Thoracic aorta (tissue), 2 donors: Measurements from ENCODE around the gene ANKRD35. TPM values are rescaled to one million over a fixed set of nuclear protein-coding genes. Genes with fewer than 3 reads are reported as not detected.
A peak's percentile ranks its signal among the peaks of the same experiment; 100 is the strongest.

Experiments
- ATAC-seq: fragments of 150-250 bp; one replicate; pipeline ENCODE4 v1.8.0; 2017; ENCODE audit warnings: low read depth; ENCODE audit not compliant: insufficient number of reproducible peaks, low FRiP score
- DNase-seq: peaks from one replicate; pipeline ENCODE4 v3.0.0-alpha.2; 2020; ENCODE audit warnings: low spot score
- H3K27ac ChIP-seq, 2 donors: fragments of 200-600 bp; sonication (generic); 1 replicate in 1 of 2; 2 replicates in 1 of 2; pipeline ENCODE4 v1.5.1; 2016; ENCODE audit warnings: mild to moderate bottlenecking in 2 of 2, moderate library complexity in 2 of 2
- H3K27me3 ChIP-seq: fragments of 200-600 bp; sonication (generic); replicated peaks from 2 replicates; pipeline ENCODE4 v1.6.0; 2016; ENCODE audit warnings: mild to moderate bottlenecking; ENCODE audit not compliant: insufficient read depth
- H3K36me3 ChIP-seq: fragments of 200-600 bp; sonication (generic); one replicate; pipeline ENCODE4 v1.5.1; 2016
- H3K4me1 ChIP-seq, 2 donors: fragments of 200-600 bp; sonication (generic); 1 replicate in 1 of 2; 2 replicates in 1 of 2; pipeline versions ENCODE4 v1.5.1 to v1.6.0; 2016; ENCODE audit warnings: low read depth in 2 of 2, mild to moderate bottlenecking in 1 of 2; ENCODE audit not compliant: control insufficient read depth in 1 of 2
- H3K4me3 ChIP-seq: fragments of 200-600 bp; sonication (generic); 2 replicates; pipeline ENCODE4 v1.5.1; 2016; ENCODE audit warnings: mild to moderate bottlenecking
- H3K9me3 ChIP-seq: fragments of 200-600 bp; sonication (generic); 2 replicates; pipeline ENCODE4 v1.5.1; 2016
- CTCF ChIP-seq: fragments of 200-600 bp; sonication (generic); IDR thresholded peaks from one replicate; pipeline ENCODE4 v1.5.1; 2019; ENCODE audit warnings: antibody characterized with exemption
- total RNA-seq, 2 donors: library from RNA; depleted of rRNA; stranded (reverse); fragments of >200 nt; gene quantifications; one replicate each; pipeline versions ENCODE4 v1.1.0 to v1.2.3, GENCODE V29; 2016

The ANKRD35 gene
- total RNA-seq, 2 donors from 2014 or later, result 9.6 to 15.7 TPM

DNA sequence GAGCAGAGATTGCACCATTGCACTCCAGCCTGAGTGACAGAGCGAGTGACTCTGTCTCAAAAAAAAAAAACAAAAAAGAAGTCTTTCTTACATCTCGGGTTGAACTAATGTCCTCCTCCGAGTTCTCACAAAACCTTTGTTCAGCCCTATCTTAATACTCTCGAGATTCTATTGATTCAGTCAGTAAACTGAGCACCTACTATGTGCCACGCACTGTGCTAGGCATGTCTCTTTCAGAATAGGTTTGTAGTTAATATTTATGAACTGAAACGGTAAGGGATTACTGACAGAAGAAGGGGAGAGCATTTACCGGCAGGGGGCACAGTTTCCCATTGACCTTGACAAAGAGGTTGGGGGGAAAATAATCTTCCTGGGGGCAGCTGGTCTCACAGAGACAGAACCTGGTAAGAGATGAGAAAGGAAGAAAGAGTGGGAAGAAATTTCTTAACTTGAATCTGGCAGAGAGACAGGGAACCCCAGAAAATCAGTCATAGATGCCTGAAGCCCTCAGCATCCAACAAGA is 30.2 kb downstream of the ANKRD35 start:
- Histone ChIP-seq H3K27ac (no peak overlapping the region), H3K9me3 (no peaks in the 10 kb centered on the region), H3K4me1 (peaks cover 14 to 21% of the 10 kb centered on the region in 2 donors), H3K27me3 (no peaks in the 10 kb centered on the region), H3K4me3 (no peak overlapping the region), H3K36me3 (peaks cover 58% of the 10 kb centered on the region)
- TF ChIP-seq CTCF, result no peak
- DNase-seq (no peak), ATAC-seq (no peak)

DNA sequence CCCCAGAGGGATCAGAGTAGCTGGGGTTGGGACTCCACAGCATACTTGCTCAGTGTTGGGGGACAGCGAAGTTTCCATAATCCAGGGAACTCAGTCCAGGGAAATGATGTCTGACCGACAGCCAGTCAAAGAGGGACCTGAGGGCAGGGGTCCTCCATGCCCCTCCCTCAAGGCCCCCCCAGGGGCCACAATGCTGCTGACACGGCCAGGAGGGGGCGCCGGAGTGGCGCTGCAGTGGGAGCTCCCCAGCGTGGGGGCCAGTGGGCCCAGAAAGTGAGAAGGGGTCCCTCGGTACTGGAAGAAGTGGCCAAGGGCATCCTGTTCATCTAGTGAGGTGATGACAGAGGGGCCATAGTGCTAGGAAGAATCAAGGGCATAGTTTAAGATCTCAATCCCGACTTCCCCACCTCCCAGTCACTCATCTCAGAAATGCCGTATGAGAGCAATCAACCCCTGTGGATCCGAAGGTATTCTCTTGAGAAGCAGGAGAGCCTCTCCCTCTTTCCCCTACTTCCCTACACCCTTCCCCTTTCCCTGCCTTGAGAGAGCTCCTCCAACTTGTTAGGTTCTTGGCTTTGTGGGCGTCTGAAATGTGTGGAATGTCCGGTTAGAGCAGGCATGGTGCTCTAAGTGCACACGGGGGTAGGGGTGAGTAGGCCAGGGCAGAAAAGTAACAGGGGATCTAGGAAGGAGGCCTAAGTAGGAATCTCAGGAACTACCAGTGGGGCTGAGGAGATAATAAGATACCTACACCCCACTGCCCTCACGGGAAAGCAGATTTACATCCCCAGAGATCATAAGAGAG is 36.1 kb downstream of the ANKRD35 start:
- H3K36me3 ChIP-seq, result peaks cover 49% of the 10 kb centered on the region
- H3K4me1 ChIP-seq, result peaks cover 14 to 35% of the 10 kb centered on the region in 2 donors
- peak overlapping the region; percentile 49 to 78 for H3K27ac ChIP-seq
- peak; percentile 12 for TF ChIP-seq CTCF
- no peaks in the 10 kb centered on the region for H3K27me3 ChIP-seq
- H3K9me3 ChIP-seq, result no peaks in the 10 kb centered on the region
- ATAC-seq (no peak), DNase-seq (no peak)
- H3K4me3 ChIP-seq, result no peak overlapping the region

GRCh38 chr1:145847827-145848226 is 37.8 kb downstream of the ANKRD35 start:
- no peaks in the 10 kb centered on the region for H3K27me3 ChIP-seq
- no peak for TF ChIP-seq CTCF
- peaks cover 14 to 35% of the 10 kb centered on the region in 2 donors for H3K4me1 ChIP-seq
- H3K9me3 ChIP-seq, result no peaks in the 10 kb centered on the region
- H3K4me3 ChIP-seq, result no peak overlapping the region
- H3K27ac ChIP-seq, result no peak overlapping the region
- ATAC-seq (no peak), DNase-seq (no peak)
- peaks cover 33% of the 10 kb centered on the region for H3K36me3 ChIP-seq

DNA sequence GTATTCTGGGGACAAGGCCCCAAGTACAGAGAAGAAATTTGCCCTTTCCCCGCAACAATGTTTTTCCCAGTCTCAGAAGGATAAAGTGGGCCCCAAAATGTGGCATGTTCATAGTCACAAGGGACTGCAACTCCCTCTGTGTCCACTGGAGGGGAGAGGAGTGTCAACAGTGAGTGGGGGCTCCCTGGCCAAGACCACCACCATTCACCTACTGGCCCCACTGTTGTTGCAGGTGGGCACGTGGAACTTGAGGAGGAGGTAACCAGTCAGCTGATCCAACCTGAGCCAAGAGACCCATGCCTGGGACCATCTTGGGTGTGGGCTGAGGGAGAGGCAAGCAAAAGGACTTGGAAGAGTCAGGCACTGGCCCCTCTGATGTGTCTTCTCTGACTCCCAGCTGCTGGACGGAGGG is 39.5 kb downstream of the ANKRD35 start:
- Histone ChIP-seq H3K9me3 (no peaks in the 10 kb centered on the region), H3K4me3 (peak overlapping the region; percentile 75), H3K27me3 (no peaks in the 10 kb centered on the region), H3K4me1 (peaks cover 14 to 35% of the 10 kb centered on the region in 2 donors), H3K27ac (peak overlapping the region; percentile 69 to 70), H3K36me3 (peaks cover 28% of the 10 kb centered on the region)
- TF ChIP-seq CTCF, result peak; percentile 66
- ATAC-seq, result no peak
- DNase-seq, result no peak

DNA sequence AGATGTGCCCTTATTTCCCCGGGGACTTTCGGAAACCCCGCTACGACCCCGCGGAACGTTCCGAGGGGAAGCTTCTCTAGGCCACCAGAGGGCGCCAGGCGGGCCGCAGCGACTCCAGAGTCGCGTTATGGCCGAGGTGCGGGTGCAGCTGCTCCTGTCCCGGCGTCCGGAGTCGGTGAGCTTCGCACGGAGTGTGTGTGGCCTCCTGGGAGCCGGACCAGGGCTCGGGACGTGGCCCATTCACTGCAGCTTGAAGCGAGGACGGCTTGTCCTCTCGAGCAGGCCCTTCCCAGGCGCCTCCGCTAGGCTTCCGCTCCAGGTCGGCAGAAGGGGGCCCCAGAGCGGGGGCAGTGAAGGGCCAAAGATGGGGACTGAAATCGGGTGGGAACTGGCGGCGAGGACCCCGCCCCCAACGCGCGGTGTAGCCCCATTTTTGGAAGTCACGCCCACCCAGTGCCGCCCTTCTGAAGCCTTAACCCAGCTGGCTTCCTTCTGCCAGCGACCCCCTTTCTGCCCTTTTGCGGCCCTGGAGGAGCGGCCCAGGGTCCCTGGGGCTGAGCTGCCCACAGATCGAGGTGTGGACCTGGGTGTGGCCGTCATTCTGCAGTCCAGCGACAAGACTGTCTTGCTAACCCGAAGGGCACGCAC is 40.0 kb downstream of the ANKRD35 start, which contains the start of gene NUDT17:
Gene NUDT17, plus strand, starts transcription at position 117 of the 648 bp plus-strand sequence. Its CDS starts 11 bp downstream, at position 128.
- Histone ChIP-seq H3K36me3 (peaks cover 28% of the 10 kb centered on the region), H3K4me1 (peaks cover 14 to 32% of the 10 kb centered on the region in 2 donors), H3K9me3 (no peaks in the 10 kb centered on the region), H3K27ac (peak within 1 kb of the TSS; percentile 69 to 70), H3K27me3 (no peaks in the 10 kb centered on the region), H3K4me3 (peak within 1 kb of the TSS; percentile 75)
- TF ChIP-seq CTCF, result peak; percentile 93
- ATAC-seq (peak; percentile 60), DNase-seq (peak; percentile 21)
